Bone marrow (tissue), 2 donors: ENCODE measurements around the gene CRYBG3.
"Not testable (repeated sequence)": the region's sequence is repeated elsewhere in the genome, so short reads cannot be mapped to it uniquely, and the experiment has no call there.

Experiments
- DNase-seq, 2 donors: peaks; one replicate each; lab custom pipeline; 2025; lab: John Stamatoyannopoulos, UW

CRYBG3 gene

GRCh38 chr3:97821774-97822358 is at the start of gene CRYBG3:
Gene CRYBG3 (plus strand): TSS chr3:97822011. CDS start chr3:97822207, 196 bp downstream.
- peak; percentile 40 to 69 for DNase-seq

- DNase-seq, result no peak
These were observed 48.9 kb upstream of the CRYBG3 start for GRCh38 chr3:97772926-97773325.

DNA sequence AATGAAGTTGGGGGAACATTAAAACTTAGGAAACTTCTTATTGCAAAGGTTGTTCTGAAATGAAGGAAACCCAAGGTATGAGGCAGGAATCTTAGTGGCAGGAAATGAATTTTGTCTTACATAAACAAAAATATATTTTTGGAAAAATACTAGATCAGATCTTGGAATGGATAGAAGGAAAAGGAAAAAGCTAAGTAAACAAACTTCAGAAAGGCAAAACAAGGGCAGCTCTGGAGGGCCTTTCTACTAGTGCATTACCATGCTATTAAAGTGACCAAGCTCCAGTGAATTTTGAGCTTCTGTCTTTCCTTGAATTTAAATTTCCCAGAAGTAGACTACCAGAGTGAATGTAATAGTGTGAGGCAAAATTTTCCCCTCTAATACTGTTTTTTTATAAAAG is 43.7 kb upstream of the CRYBG3 start:
- no peak for DNase-seq

DNA sequence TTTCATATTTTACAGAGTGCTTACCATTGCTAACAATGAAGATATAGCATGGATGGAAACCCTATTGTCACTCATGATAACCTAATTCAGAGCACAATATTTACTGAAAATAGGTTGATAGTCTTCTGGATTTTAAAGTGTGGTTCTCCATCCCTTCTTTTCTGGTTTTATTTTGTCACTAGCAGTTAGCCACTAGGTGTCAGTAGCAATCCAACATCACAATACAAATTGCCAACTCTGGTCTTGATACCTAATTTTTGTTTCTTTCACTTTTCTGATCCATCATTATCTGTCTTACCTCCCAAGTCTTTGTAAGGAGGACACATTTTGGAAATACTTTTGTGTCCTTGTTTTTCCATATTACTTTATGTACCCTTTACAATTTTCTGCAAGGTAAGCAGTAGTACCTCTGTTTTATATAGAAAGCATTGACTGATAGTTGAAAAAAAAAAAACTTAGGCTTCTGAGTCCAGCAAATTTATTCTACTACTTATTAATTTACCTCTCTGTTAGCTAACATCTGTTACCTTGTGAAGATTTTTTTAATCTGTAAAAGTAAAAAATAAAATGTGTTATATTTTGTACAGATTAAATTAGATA is 28.3 kb upstream of the CRYBG3 start:
- DNase-seq, result peak in 1 of 2 donors; percentile 64

- no peak for DNase-seq
These were observed 25.9 kb upstream of the CRYBG3 start for GRCh38 chr3:97795951-97796350.

DNA sequence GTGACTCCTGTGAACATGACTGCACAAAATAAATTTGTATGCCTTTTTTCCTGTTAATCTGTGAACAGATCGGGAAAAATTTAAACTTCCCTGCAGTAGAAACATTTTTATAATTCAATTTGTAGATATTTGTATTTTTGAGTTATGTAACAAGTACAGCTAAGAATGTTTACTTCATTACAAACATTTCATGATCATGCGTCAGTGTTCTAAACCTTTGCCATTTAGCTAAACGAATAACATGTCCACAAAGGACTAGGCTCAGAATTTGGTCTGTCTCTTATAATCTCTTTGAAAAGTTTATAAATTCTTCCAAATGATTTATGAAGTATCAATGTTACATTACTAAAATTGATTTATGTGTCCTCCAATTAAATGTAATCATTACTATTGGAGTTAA is 17.3 kb upstream of the CRYBG3 start:
- DNase-seq, result no peak

DNA sequence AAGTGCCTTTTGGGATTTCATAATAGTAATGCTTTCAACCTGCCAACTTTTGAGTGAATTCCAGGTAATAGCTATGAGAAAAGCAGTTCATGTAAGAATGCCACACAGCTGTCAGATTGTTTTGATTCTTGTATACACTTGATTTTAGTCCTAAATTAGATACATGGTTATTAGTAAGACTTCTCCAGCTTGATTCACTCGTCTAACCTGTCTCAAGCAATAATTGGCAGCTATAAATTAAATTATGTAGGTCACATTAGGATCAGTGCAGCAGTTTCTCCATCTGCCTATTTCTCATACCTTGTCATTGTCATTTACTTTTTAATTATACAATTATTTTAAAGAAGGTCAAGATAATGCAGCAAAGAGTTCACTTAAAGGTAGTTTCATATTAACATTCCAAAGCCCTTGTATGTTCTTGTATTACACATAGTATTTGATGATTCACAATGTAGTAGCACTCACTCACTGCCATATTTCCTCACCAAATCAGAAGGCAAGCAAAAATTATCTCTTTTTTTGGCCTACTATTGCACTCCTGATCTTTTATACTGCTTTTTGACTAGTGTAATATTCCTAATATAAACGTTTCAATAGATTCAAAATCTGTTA is 10.9 kb upstream of the CRYBG3 start:
- no peak for DNase-seq

GRCh38 chr3:97815149-97815917 is 6.5 kb upstream of the CRYBG3 start:
- no peak for DNase-seq

DNA sequence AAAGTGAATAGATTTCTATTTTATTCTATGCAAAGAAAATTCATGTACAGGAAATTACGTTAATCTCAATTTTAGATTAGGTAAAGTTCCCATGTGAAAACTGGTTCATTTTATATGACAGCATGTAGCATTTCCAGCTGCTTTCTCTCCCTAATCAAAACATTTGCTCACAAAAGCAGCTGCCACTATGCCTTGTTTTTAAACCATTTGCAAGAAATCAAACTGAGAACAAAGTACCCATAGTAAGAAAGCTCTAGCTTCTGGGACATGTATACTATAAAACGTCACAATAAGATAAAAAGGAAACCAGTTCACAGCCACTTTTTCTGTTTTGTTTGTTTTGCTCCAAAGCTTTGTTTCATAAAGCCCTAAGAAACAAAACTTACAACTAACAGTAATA is 5.0 kb upstream of the CRYBG3 start:
- no peak for DNase-seq

GRCh38 chr3:97817965-97818364 is 3.8 kb upstream of the CRYBG3 start:
- no peak for DNase-seq

- DNase-seq, result no peak
These were observed 1.0 kb upstream of the CRYBG3 start for GRCh38 chr3:97820780-97821179.

- DNase-seq, result no peak
These were observed 481 bp upstream of the CRYBG3 start for GRCh38 chr3:97821287-97821773.

- DNase-seq, result peak in 1 of 2 donors; percentile 34
These were observed 556 bp downstream of the CRYBG3 start for GRCh38 chr3:97822359-97822775.

DNA sequence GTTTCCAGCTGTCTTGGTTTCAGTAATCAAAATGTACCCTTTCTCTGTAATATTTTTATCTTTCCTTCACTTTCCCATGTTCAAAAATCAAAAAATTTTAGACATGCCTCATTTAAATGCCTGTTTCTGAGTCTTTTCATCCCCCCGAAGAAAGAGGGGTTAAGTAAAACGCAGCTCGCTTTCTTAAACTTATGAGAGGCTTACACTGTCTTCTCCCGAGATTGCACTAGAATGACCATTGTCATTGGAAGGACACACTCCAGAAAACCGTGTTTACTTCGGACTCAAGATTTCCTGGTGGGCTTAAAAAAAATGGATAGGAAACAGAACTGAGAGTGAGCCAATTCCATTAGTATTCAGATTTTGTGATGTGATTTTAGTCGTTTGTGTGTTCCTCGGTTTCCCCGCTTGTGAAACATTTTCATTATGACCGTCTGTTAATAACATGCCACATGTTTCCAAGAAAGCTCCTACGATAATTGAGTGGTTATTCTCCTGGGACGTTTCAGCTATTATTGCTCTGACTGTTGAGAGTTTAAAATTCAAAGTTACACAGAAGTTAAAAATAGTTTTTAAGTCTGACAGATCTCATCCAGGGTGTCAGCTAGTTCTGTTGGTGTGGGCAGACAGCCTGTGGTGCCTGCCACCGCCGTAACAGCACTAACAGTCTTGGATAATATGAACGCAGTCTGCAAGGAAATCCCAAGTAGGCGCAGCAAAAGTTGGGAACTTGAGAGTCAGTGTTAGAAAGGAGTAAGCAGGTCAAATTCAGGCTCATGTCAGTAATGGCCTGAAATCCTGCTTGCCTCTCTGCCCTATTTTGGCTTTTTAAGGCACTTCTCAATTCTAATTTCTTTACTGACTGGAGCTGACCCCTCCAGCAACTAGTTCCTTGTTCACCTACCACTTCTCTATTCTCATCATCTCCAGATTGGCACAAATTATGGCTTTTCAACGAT is 1.5 kb downstream of the CRYBG3 start:
- DNase-seq, result no peak

GRCh38 chr3:97825101-97825500 is 3.3 kb downstream of the CRYBG3 start:
- DNase-seq, result no peak

- no peak for DNase-seq
These were observed 6.1 kb downstream of the CRYBG3 start for GRCh38 chr3:97827741-97828471.

GRCh38 chr3:97829198-97829597 is 7.4 kb downstream of the CRYBG3 start:
- DNase-seq, result no peak

DNA sequence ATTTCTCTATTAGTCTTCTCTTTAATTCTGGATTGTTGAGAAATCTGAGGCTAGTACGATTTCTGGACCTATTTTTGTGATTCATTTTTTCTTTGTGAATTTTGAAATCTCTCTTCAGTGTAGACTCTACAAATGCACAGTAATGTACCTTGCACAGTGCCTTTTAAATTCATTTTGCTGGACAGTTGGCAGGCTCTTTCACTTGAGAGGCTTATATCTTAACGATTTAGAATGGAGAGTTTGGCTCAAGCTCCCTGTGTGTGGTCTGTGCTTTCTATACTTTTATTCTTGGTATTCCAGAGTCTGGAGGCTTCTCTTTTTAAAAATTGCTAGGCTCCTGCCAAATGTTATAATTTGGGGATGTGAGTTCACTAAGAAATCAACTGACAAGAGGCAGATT is 8.8 kb downstream of the CRYBG3 start:
- DNase-seq, result no peak

GRCh38 chr3:97831140-97831539 is 9.3 kb downstream of the CRYBG3 start:
- no peak for DNase-seq

- not testable (repeated sequence) for DNase-seq
These were observed 11.4 kb downstream of the CRYBG3 start for GRCh38 chr3:97833184-97833583.

- DNase-seq, result no peak
These were observed 13.9 kb downstream of the CRYBG3 start for GRCh38 chr3:97835761-97836160.
